Activated CD8-positive, alpha-beta memory T cell treated with anti-CD3 and anti-CD28 coated beads, Interleukin-2, amount 50 U/mL, for 1 hour (primary cell): Measurements from ENCODE around the gene PRDX3.
A peak's percentile ranks its signal among the peaks of the same experiment; 100 is the strongest.

ENCODE experiments used
- DNase-seq: peaks from one replicate; pipeline ENCODE4 v3.0.0-alpha.2; 2020; ENCODE audit errors: extremely low read depth

The PRDX3 gene

DNA sequence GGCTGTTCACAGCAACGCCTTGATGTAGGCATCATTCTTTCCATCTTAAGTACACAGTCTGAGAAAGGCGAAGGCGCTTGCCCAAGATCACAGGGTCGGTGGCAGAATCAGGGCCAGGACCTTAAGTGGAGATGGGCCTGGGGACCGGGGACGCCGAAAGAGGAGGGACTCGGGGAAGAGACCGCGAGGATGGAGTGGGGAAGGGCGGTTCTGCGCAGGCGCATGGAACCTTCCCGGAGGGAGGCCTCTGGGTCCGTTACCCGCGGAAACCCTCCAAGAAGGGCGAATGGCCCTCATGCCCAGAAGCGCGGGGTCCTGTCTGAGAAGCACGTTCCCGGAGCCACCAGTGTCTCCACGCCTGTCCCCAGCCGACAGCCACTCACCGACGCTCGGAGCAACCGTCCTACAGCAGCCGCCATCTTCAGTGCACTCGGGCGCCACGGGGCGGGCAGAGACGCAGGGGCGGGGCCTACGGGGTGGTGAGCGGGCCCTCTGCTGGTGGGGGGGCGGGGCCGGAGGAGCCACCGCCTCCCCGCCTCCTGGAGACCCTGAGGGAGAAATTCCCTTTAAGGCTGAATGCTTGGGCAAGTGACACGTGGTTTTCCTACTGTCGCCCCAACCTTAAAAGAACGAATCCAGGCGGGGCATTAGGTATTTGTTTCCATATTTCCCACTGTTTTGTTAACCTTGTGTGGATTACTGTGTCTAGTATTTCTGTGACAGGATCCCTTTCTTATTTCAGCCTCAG lies at the start of gene PRDX3:
Gene PRDX3 (minus strand): TSS at position 441 of the 748 bp plus-strand sequence. CDS start 22 bp downstream, at position 419.
- DNase-seq: peak; percentile 81

DNA sequence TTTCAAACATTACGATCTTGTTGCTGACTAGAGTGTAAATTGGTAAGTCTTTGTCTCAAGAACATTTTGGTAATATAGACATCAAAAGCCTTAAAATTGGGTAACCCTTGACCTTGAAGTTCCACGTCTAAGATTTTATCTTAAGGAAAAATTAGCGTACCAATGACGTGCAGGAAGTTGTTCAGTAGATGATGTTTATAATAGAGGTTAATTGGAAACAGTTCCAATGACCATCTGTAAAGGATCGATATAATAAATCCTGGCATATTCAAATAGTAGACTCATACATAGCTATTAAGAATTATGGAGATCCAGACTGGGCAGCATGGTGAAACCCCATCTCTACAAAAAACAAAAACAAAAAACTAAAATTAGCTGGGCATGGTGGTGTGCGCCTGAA lies 49.2 kb upstream of the PRDX3 start:
- DNase-seq: no peak

DNA sequence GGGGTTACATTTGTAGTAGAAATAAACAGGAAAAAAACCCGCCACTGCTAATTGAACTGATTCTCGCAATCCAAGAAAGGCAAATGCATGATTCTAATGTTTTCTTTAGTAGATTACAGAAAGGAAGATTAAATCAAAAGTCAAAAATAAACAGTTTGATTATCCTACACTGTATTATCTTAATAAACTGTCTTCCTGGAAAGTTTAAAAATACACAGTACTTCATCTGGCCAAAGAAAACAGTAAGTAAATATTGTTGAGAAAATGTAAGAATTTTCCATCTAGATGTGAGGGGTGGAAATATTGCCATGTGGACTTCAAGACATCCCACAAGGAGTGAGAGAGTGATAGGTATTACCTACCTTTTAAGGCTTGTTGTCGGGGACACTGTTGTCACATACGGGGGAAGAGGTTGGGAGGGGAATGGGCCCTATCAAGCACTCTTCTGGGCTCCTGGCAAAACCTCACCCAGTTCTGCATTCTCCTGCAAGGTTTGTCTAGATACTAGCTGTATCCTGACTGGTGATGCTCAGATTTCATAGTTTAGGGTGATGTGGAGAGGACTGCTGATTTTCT lies 46.6 kb upstream of the PRDX3 start:
- DNase-seq: no peak

DNA sequence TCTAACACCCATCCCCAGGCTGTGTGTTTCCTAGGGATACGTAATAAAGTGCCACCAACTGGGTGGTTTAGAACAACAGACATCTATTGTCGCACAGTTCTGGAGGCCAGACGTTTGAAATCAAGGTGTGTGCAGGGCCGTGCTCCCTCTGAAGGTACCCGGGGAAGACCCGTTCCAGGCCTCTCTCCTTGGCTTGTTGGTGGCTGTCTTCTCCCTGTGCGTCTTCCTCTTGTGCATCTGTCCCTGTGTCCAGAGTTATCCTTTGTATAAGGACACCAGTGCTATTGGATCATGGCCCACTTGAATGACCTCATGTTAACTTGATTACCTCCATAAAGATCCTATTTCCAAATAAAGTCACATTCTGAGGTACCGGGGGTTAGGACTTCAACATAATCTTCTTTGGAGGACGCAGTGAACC lies 44.4 kb upstream of the PRDX3 start:
- no peak for DNase-seq

DNA sequence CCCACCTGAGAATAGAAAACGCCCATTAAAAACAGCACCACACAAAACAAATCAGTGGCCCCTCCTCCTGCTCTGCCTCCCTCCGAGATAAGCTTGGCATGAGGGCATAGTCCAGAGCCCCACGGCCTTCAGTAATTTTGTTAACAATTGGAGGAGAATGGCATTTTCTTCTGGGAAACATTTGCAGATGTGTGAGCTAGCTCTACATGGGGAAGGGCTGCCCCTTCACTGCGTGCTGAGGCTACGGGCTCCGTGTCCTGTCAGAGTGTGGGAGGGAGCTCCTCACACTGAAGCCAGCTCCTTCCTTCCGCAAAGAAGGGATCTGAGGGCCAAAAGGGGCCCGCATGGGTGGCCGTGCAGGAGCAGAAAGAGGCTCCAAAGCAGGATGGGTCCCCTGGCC lies 43.9 kb upstream of the PRDX3 start:
- no peak for DNase-seq

DNA sequence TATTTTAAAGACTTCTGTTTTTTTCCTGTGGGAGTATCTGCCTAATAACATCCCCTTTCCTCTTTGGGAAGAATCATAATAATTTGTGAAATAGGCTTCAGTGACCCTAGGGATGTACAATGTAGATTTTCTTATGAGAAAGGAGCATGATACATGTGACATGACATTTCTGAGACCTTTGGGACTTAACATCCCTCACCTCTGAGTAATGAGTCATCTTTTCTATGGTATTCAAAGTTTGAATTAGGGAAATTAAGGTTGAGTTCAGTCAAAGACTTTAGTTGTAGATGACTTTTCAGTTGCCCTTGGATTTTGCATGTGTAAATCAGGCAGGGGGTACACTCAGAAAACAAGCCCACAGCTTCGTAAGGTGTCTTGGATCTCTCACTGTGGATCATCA lies 43.1 kb upstream of the PRDX3 start:
- DNase-seq: no peak

DNA sequence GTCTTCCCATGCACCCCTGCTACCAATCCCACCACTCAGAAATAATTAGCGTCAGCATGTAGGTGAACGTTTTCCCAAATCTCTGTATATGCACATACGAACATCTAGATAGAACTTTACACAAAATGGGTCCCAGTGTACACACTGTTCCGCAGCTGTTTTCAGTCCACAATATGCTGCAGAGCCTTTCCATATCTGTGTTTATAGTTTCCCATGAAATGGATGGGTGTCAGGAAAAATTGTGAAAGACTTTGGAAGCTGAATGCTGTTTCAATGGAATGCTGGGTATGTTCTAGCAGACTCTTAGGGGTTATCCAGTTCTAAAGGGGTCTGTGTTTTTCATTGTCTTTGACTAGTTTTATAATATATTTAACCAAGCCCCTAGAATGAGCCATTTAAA lies 42.6 kb upstream of the PRDX3 start:
- no peak for DNase-seq

DNA sequence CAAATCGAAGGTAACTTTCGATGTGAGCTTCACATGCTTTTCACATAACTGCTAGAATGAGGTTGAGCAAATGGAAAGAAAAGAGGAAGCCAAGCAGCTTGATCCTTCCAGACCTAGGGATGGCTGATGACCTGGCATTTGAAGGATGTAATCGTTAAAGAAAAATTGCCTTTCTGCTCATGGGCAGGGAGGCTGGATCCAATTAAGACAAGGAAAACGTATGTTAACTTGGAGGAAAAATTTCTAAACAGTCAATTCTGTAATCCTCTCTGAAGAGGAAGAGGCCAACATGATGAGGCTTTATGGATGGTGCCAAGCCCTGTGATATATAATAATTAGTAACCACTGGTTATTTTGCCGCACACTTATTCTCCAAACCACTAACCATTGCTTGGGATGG lies 41.3 kb upstream of the PRDX3 start:
- DNase-seq: no peak

DNA sequence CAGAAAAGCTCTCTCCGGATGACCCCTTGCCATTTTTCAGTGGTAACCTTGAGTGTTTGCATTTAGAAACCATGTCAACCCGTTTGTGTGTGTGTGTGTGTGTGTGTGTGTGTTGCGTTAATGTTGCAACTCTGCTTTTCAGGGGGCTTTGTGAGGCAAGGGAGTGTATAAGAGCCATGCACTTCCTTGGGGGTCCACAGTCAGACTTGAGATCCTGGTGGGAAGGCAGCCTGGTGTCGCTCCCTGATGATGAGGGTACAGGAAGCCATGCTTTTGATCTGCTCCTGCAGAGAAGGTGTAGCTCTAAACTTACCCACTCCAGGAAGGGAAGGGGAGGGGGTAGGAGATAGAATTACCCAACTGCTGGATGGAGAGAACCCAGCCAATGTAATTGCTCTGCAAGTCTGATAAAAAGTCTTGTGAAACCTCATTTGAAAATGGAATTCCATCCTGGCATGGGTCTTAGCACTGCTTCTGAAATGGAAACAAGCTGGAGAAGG lies 39.4 kb upstream of the PRDX3 start:
- no peak for DNase-seq

DNA sequence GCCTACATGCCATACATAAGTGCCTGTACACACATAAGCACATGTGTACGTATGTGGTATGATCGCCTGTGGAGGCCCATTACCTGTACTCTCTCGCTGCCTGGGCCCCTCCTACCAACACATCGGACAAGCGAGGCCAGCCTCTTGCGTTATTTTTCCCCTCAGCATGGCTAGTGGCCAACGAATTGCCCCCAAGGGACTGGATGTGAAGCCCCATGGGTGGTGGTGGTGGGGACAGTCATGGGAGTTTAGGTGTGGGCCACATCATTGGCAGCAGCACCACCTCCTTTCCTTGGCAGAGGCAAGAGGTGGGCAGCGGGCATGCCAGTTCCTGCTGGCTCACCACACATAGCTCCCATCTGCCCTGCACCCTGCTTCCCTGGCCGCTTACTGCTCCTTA lies 38.8 kb upstream of the PRDX3 start:
- DNase-seq: no peak

DNA sequence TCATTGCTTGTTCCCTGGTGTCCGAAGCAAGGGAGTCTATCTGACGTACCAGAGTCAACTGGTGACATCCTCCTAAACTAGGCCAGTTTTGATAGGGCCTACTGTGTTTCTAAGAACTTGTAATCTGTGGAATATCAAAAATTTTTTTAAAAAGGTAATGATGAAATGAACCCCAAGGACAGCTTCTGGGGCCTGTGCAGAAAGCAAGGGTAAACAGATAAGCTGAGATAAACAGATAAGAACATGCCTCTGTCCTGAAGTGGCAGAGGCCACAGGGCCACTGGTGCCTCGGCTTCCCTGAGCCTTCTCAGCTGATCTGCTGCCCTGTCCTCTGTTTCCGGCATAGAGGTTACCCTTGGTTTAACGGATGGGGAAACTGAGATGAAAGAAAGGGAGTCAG lies 37.5 kb upstream of the PRDX3 start:
- no peak for DNase-seq

DNA sequence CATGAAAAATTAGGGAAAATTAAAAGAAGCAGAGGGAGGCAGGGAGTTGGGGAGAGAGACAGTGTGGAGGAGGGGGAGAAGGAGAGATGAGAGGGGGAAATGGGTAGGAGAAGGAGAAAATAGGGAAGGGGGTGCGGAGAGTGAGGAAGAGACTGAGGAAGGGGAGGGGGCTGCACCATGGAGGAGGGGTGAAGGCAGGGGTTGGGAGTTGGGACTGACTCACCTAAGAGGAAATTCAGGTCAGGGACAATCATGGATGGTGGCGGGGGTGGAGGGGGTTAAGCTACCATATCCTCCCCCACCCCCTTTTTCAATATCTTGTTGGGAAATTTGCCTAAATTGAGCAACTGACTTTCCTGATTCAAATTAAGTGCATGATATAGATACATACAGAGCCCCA lies 36.8 kb upstream of the PRDX3 start:
- DNase-seq: no peak

DNA sequence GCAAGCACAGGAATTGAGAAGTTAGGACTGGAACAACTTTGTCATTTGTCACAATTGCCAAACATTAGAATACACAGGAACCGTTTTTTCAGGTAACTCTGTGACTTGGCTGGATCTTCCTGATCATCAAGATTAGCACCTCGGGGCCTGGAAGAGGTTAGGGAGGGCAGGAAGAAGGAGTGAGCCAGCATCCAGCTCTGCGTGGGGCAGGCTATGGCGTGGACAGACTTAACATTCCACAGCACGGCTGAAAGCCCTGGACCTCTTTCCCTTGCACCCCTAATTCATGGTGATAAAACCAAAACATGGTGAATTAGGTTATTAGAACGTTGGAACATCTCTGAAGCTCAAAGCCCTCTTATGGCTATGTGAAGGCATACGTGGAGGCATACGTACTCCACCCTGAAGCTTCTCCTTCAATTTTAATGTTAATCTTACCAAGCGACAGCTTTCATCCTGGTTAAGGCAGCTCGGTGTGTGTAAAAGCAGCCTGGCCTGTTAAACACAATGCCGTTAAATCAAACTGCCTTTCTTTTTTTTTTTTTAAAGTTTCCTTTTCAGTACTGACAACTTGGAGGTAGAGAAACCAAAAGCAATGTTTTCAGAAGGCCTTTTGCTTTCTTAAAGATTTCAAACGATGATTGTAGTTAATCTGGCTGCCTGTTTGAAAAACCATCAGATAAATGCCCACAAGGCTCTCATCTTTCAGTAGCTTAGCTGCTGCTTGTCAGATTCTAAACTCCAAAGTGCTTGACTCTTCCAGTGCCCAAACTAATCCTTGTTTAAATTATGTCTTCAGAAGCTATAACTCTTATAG lies 33.2 kb upstream of the PRDX3 start:
- DNase-seq: no peak

DNA sequence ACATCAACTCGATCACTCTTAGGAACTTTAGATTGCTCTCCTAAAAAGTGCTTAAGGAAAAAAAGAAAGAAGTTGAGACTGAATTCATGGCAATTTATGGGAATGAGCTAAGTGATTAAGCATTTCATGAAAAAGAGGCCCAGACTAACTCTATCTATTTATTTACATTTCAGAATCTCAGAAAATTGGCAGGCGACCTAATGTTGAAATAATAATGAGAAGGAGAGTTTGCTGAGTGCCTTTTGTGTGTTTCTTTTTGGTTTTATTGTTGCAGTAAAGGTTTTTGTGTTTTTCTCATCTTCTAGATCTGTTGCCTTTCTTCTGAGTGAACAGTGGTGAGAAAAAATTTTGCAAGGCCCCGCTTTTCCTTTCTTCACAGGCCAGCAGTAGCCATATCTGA lies 32.6 kb upstream of the PRDX3 start:
- no peak for DNase-seq

DNA sequence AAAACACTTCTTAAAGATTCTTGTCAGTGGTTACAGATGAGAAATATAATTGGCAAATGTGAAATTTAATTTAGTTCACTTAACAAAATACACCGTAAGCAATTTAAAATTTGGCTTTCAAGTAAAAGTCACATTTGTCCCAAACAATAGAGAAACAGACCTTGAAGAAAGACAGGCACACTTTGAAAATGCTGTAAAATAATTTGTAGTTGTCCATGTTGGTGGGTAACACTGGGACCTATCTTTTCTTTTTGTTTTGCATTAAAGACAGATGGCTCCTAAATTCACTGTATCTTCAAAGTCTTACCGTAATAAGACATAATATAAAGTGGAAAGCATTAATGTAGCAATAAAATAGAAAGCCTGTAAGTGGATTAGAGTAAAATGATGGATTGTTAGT lies 32.0 kb upstream of the PRDX3 start:
- no peak for DNase-seq

DNA sequence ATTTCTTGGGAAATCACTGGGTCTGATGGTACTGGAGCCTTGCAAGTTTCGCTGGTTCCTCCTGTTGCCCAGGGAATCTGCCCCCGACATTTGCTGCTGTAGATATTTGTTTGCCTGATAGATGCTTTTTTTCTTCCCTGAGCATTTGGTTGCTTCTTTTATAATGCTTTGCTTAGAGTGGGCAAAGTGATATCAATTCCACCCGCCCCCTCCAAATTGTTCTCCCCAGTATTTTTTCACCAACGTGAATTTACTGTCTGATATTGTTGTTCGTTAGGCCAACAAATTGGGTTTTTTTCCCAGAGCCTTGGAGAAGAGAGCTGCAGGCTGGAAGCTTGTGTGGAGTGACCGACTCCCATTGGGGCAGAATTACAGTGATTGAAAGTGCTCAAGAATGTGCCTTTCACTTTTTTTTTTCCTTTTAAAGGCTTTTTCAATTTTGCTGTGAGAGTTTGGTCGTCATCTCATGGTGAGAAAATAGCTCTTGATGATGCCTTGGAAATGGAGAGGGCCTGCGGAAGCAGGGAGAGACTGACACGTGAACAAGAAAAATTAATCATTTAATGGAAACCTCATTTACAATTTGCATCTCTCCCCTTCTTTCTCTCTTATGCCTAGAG lies 31.2 kb upstream of the PRDX3 start:
- DNase-seq: no peak

DNA sequence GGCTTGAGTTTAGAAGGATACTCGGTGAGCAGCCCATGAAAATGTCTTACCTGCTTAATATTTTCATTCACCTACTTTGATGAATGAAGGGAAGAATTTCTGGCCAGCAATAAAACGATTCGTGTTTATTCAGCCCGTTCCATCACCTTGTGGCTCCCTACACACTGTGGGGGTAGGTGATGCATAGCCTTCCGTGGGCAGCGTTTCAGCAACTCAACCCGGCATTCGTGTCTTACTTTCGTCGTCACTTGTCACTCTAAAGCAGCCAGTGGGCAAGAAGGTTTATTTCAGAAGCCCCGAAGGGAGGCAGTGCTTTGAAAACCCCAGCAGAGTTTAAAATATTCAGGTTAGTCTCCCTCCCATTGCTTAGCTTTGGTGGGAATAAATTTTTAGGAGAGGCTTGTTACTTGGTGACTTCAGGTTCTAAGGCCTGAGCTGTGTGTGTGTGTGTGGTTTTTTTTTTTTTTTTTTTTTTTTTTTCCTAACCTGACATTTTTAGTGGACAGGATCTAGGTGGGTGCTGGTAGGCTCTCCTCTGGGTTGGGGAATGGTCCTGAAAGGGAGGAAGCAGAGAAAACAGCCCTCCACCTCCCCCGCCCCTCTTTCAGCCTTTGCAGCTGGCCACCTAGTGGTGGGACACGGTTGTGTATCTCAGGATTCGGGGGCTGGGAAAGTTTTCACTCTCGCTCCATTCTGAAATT lies 30.6 kb upstream of the PRDX3 start:
- DNase-seq: peak; percentile 51

DNA sequence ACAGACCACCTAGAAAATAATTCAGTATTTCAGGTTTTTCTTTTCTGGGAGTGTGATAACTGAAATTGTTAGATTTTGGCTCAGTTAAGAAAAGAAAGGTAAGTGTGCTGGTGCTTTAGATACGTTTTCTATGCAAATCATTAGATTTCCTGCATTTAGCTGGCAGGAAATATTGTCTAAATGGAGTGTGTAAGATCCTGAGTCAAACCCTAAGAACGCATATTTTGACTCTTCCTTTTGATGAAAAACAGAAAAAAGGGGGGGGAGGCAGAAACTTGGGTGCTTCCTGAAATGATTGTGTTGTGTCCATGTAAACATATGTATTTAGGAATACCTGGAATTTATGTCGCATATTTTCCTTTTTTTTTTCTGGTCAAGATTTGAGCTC lies 29.9 kb upstream of the PRDX3 start:
- DNase-seq: no peak

DNA sequence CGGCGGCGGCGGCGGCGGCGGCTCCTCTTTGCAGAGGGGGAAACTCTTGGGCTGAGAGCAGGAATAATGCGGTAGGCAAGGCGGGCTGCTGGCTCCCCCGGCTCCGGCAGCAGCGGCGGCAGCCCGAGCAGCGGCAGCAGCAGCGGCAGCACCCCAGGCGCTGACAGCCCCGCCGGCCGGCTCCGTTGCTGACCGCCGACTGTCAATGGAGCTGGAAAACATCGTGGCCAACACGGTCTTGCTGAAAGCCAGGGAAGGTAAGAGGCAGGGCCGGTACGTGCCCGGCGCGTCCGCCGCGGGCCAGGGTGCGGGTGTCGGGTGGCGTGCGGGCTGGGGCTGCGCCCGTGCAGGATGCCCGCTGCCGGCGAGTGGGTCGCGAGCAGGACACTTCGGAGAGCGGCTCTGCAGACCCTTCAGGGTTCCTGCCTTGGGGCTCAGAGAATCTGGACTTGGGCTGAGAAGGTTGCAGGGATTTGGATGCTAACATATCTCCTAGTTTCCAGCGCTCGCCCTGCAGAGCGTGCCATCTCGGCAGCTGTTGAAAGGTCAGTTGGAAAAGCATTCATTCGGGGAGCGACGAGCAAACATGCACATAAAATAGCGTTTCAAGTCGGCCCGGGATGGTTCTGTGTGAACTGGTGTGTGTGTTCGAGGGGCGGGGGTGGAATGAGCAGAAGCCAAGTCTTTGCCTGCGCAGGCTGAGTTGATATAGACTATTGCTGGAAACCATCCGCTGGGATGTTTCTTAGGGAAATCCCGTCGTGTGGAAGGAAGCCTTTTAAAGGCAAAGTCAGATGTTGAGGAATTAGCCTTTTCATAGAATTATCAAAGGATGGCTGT lies 29.3 kb upstream of the PRDX3 start:
- DNase-seq: no peak

DNA sequence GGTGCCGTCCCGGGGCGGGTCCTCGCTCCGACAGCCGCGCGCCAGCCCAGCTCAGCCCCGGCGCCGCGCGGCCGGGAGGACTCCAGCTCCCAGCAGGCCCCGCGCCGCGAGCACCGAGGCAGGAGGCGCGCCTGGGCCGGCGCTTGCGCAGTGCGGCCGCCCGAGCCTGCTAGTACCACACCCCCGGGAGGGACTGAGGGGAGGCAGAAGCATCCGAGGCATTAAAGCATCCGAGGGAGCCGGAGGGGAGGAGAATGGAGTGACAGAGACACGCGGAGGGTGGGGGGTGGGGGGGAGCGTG lies 28.7 kb upstream of the PRDX3 start, which contains the start of gene GRK5:
Gene GRK5 (plus strand): TSS at position 206 of the 301 bp plus-strand sequence. CDS start 347 bp downstream, outside the sequence.
- DNase-seq: peak; percentile 88
